ENCODE results near the gene FAM111A. TPM values are rescaled to one million over a fixed set of nuclear protein-coding genes. Genes with fewer than 3 reads are reported as not detected.

Gene FAM111A
- total RNA-seq, 4 donors from 2014 or later, result 7.2 to 65.2 (median 28.3) TPM

GRCh38 chr11:59175091-59175501 lies 32.4 kb downstream of the FAM111A start:
- H3K27ac ChIP-seq, result no peak overlapping the region
- intact Hi-C loops (cut with DNase I; ENCODE audit: low total_unique reads), result loop anchor here (10.0 kb wide), 1 partner anchor 110 kb away; no protein-coding TSS in a partner anchor
- H3K4me1 ChIP-seq, result peaks cover 0 to 10% of the 10 kb centered on the region in 2 donors
- H3K9me3 ChIP-seq, result no peaks in the 10 kb centered on the region
- H3K4me3 ChIP-seq, result no peak overlapping the region
- no peaks in the 10 kb centered on the region for H3K36me3 ChIP-seq
- DNase-seq, result no peak
- H3K27me3 ChIP-seq, result no peaks in the 10 kb centered on the region
- TF ChIP-seq CTCF (IDR thresholded peaks at IDR 0.05), result no peak

GRCh38 chr11:59176330-59176729 lies 33.7 kb downstream of the FAM111A start:
- no peaks in the 10 kb centered on the region for H3K9me3 ChIP-seq
- DNase-seq, result no peak
- H3K27ac ChIP-seq, result no peak overlapping the region
- intact Hi-C loops (cut with DNase I; ENCODE audit: low total_unique reads), result loop anchor here (10.0 kb wide), 1 partner anchor 108 kb away; no protein-coding TSS in a partner anchor
- H3K4me3 ChIP-seq, result no peak overlapping the region
- H3K27me3 ChIP-seq, result no peaks in the 10 kb centered on the region
- peaks cover 0 to 10% of the 10 kb centered on the region in 2 donors for H3K4me1 ChIP-seq
- TF ChIP-seq CTCF (IDR thresholded peaks at IDR 0.05) (no peak), POLR2A (IDR thresholded peaks at IDR 0.05) (no peak)
- H3K36me3 ChIP-seq, result no peaks in the 10 kb centered on the region

GRCh38 chr11:59178402-59178801 lies 35.7 kb downstream of the FAM111A start:
- intact Hi-C loops (cut with DNase I; ENCODE audit: low total_unique reads), result loop anchor here (10.0 kb wide), 1 partner anchor 106 kb away; no protein-coding TSS in a partner anchor
- Histone ChIP-seq H3K4me1 (peaks cover 0 to 3% of the 10 kb centered on the region in 2 donors), H3K27ac (no peak overlapping the region), H3K4me3 (no peak overlapping the region), H3K36me3 (no peaks in the 10 kb centered on the region), H3K27me3 (no peaks in the 10 kb centered on the region), H3K9me3 (no peaks in the 10 kb centered on the region)
- no peak for TF ChIP-seq CTCF (IDR thresholded peaks at IDR 0.05)
- no peak for DNase-seq

- Histone ChIP-seq H3K27ac (no peak overlapping the region), H3K36me3 (no peaks in the 10 kb centered on the region), H3K27me3 (no peaks in the 10 kb centered on the region), H3K4me1 (no peaks in the 10 kb centered on the region), H3K4me3 (no peak overlapping the region), H3K9me3 (no peaks in the 10 kb centered on the region)
- TF ChIP-seq CTCF (IDR thresholded peaks at IDR 0.05), result no peak
- TF ChIP-seq POLR2A (IDR thresholded peaks at IDR 0.05), result no peak
- intact Hi-C loops (cut with DNase I; ENCODE audit: low total_unique reads), result loop anchor here (10.0 kb wide), 1 partner anchor 106 kb away; no protein-coding TSS in a partner anchor
- no peak for DNase-seq
Measured at GRCh38 chr11:59179121-59179520, 36.5 kb downstream of the FAM111A start.

- Histone ChIP-seq H3K36me3 (no peaks in the 10 kb centered on the region), H3K27me3 (no peaks in the 10 kb centered on the region), H3K4me3 (no peak overlapping the region), H3K9me3 (no peaks in the 10 kb centered on the region), H3K4me1 (no peaks in the 10 kb centered on the region), H3K27ac (no peak overlapping the region)
- no peak for DNase-seq
- TF ChIP-seq POLR2A (IDR thresholded peaks at IDR 0.05) (no peak), CTCF (IDR thresholded peaks at IDR 0.05) (no peak)
- intact Hi-C loops (cut with DNase I; ENCODE audit: low total_unique reads), result no loop called here
Measured at GRCh38 chr11:59180168-59180776, 37.6 kb downstream of the FAM111A start.

Measured in uterus (tissue), 4 donors.